ENCODE data around the gene TLCD3B. TPM values are rescaled to one million over a fixed set of nuclear protein-coding genes. Genes with fewer than 3 reads are reported as not detected.

The TLCD3B gene
- total RNA-seq, 1 experiment from 2014 or later: 20.9 TPM

DNA sequence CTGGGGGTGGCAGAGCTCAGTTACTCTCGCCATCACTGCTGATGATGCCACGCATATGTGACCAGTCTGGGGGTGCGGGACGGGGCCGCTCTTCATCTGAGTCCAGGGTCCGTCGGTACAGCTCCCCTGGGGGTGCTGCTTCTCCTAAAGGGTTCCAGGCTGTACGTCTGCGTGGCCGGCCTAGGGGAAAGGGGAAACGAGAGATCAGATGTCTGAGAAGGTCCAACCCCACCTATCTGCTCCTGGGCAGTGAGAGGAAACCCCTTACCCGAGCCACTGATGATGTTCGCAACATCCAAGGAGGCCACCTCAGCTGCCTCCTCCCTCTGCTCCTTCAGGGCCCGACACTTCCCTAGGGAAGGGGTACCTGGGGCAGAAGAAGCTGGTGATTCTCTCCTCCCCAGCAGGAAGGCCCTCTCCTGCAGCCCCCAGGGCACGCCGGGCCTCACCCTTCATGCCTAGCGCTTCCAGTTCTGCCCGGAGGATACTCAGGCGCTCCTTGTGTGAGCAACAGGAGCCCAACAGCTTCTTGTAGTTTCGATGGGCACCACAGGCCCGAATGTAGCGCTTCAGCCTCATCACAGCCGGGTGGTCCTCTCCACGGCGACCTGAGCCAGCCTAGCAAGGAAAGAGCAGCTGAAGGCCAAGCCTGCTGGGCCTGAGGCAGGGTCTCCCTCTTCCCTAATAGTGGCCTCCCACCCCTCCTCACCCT is 37.7 kb downstream of the TLCD3B start:
- Histone ChIP-seq H2BK120ac (ENCODE audit: low read depth, low read length, poor library complexity, severe bottlenecking) (no peak overlapping the region), H3K4ac (ENCODE audit: low read depth, low read length) (no peak overlapping the region), H3K4me1 (ENCODE audit: insufficient read depth, low read length) (no peaks in the 10 kb centered on the region), H3K9me3 (ENCODE audit: control insufficient read depth, low read depth, low read length) (no peaks in the 10 kb centered on the region), H3K79me2 (ENCODE audit: insufficient read depth, low read length) (no peaks in the 10 kb centered on the region; the same call in 1 of the 2 replicates), H4K20me1 (ENCODE audit: control insufficient read depth, insufficient read depth, insufficient read length) (no peaks in the 10 kb centered on the region), H2BK5ac (ENCODE audit: insufficient read length, low read length) (no peak overlapping the region), H3K18ac (ENCODE audit: insufficient read length, low read depth, low read length) (no peak overlapping the region), H3K56ac (ENCODE audit: insufficient read length, low read depth, low read length) (no peak overlapping the region), H4K8ac (replicated peaks; ENCODE audit: insufficient read length, low read depth, low read length) (no peak overlapping the region), H3K23ac (ENCODE audit: insufficient read length, low read depth, low read length) (no peak overlapping the region), H3K27ac (ENCODE audit: insufficient read length, low read depth, low read length) (no peak overlapping the region), H4K5ac (ENCODE audit: insufficient read length, low read depth, low read length) (no peak overlapping the region), H2AFZ (ENCODE audit: low read length) (no peak overlapping the region), H3K27me3 (ENCODE audit: insufficient read depth, low read length) (no peaks in the 10 kb centered on the region), H3K14ac (ENCODE audit: insufficient read depth, low read length) (no peak overlapping the region), H4K91ac (ENCODE audit: insufficient read length, low read depth, low read length) (no peak overlapping the region), H2BK15ac (ENCODE audit: low read depth, low read length) (no peak overlapping the region), H3T11ph (ENCODE audit: low read length) (no peak overlapping the region), H2BK20ac (ENCODE audit: low read depth, low read length, poor library complexity, severe bottlenecking) (no peak overlapping the region), H2BK12ac (ENCODE audit: insufficient read length, low read depth, low read length) (no peak overlapping the region), H3K79me1 (ENCODE audit: insufficient read depth, low read depth, low read length, poor library complexity, severe bottlenecking) (no peaks in the 10 kb centered on the region), H3K9ac (ENCODE audit: extremely low read depth, insufficient read length, low read length) (no peak overlapping the region), H2AK5ac (ENCODE audit: insufficient read length, low read length) (no peak overlapping the region), H3K4me2 (ENCODE audit: insufficient read depth, insufficient read length, low read length) (no peak overlapping the region), H3K23me2 (ENCODE audit: insufficient read length, low read depth, low read length, poor library complexity, severe bottlenecking) (peaks cover 9% of the 10 kb centered on the region)
- H3K4me3 Mint-ChIP-seq: no peak overlapping the region
- TF ChIP-seq, protein P1, sequence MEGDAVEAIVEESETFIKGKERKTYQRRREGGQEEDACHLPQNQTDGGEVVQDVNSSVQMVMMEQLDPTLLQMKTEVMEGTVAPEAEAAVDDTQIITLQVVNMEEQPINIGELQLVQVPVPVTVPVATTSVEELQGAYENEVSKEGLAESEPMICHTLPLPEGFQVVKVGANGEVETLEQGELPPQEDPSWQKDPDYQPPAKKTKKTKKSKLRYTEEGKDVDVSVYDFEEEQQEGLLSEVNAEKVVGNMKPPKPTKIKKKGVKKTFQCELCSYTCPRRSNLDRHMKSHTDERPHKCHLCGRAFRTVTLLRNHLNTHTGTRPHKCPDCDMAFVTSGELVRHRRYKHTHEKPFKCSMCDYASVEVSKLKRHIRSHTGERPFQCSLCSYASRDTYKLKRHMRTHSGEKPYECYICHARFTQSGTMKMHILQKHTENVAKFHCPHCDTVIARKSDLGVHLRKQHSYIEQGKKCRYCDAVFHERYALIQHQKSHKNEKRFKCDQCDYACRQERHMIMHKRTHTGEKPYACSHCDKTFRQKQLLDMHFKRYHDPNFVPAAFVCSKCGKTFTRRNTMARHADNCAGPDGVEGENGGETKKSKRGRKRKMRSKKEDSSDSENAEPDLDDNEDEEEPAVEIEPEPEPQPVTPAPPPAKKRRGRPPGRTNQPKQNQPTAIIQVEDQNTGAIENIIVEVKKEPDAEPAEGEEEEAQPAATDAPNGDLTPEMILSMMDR (conservative IDR thresholded peaks at IDR 0.05): no peak
- H3K27ac Mint-ChIP-seq: no peak overlapping the region
- H3K36me3 Mint-ChIP-seq (ENCODE audit: insufficient read depth in 1 of 3, low read depth in 3 of 3): peaks cover 9 to 63% (median 41%) of the 10 kb centered on the region in 3 experiments; a peak in 6 of 7 replicates
- no peak for DNase-seq
- no peaks in the 10 kb centered on the region for H3K9me3 Mint-ChIP-seq
- no CpG with 5 or more reads among the region's 25 CpGs for WGBS (ENCODE audit: extremely low coverage, insufficient read length, low lambda C conversion rate)
- H3K27me3 Mint-ChIP-seq (ENCODE audit: low read depth): no peaks in the 10 kb centered on the region; the same call in 1 of the 2 replicates
- H3K4me1 Mint-ChIP-seq: peaks cover 15 to 18% of the 10 kb centered on the region in 2 experiments

All from H9 (cell line).